ENCODE data around the gene CAMKK2. TPM values are rescaled to one million over a fixed set of nuclear protein-coding genes. Genes with fewer than 3 reads are reported as not detected.

The CAMKK2 gene
- polyA plus RNA-seq, 1 donor from 2014 or later, result 29.2 TPM

DNA sequence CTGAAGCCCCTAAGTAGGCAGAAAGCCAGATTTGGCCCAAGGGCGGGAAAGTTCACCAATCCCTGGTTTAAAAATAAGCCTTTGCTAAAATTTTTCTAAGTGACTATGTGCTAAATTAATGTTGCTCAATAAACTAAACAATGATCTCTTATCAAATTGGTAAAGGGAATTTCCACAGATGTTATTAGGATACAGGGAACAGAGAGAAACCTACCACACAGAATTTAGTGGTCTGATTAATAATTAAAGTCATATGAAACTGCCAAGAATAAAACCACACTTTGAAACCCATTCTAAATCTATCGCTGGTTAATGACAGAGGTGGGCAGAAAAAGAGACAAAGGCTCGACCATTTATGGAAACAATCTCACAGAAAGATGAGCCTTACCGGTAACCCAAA lies 33.7 kb upstream of the CAMKK2 start:
- Histone ChIP-seq H3K4me2 (ENCODE audit: low read length) (no peak overlapping the region), H2AFZ (ENCODE audit: low read depth, low read length) (no peak overlapping the region), H3K4me3 (ENCODE audit: low read length) (no peak overlapping the region), H3K36me3 (ENCODE audit: insufficient read depth, low read length) (peaks cover 4% of the 10 kb centered on the region), H3K27me3 (ENCODE audit: insufficient read depth, low read depth, low read length) (no peaks in the 10 kb centered on the region), H3K27ac (ENCODE audit: low read length) (peak overlapping the region; percentile 64), H3K9ac (ENCODE audit: low read length) (peak overlapping the region; percentile 10), H3F3A (ENCODE audit: insufficient read depth, low read length, poor library complexity, severe bottlenecking) (no peaks in the 10 kb centered on the region), H3K9me2 (ENCODE audit: insufficient read depth, low read length) (no peaks in the 10 kb centered on the region), H3K79me2 (replicated peaks; ENCODE audit: insufficient read depth, low read length) (no peaks in the 10 kb centered on the region), H3K9me3 (ENCODE audit: low read length) (no peaks in the 10 kb centered on the region), H4K20me1 (ENCODE audit: insufficient read depth) (no peaks in the 10 kb centered on the region)
- TF ChIP-seq RAD21 (conservative IDR thresholded peaks at IDR 0.05) (no peak), TAF1 (IDR thresholded peaks at IDR 0.05; ENCODE audit: low read depth) (no peak), EZH2 (IDR thresholded peaks at IDR 0.05; ENCODE audit: borderline replicate concordance, insufficient read depth, low read length, poor library complexity, severe bottlenecking) (no peak), POLR2AphosphoS5 (IDR thresholded peaks at IDR 0.05) (no peak), EP300 (conservative IDR thresholded peaks at IDR 0.05; ENCODE audit: poor library complexity, severe bottlenecking) (no peak), SMC3 (conservative IDR thresholded peaks at IDR 0.05; ENCODE audit: poor library complexity) (no peak), MXI1 (conservative IDR thresholded peaks at IDR 0.05; ENCODE audit: poor library complexity, severe bottlenecking) (no peak)
- TF ChIP-seq, protein P1, sequence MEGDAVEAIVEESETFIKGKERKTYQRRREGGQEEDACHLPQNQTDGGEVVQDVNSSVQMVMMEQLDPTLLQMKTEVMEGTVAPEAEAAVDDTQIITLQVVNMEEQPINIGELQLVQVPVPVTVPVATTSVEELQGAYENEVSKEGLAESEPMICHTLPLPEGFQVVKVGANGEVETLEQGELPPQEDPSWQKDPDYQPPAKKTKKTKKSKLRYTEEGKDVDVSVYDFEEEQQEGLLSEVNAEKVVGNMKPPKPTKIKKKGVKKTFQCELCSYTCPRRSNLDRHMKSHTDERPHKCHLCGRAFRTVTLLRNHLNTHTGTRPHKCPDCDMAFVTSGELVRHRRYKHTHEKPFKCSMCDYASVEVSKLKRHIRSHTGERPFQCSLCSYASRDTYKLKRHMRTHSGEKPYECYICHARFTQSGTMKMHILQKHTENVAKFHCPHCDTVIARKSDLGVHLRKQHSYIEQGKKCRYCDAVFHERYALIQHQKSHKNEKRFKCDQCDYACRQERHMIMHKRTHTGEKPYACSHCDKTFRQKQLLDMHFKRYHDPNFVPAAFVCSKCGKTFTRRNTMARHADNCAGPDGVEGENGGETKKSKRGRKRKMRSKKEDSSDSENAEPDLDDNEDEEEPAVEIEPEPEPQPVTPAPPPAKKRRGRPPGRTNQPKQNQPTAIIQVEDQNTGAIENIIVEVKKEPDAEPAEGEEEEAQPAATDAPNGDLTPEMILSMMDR (IDR thresholded peaks at IDR 0.05; ENCODE audit: poor library complexity, severe bottlenecking), result no peak
- TF ChIP-seq, protein P2, sequence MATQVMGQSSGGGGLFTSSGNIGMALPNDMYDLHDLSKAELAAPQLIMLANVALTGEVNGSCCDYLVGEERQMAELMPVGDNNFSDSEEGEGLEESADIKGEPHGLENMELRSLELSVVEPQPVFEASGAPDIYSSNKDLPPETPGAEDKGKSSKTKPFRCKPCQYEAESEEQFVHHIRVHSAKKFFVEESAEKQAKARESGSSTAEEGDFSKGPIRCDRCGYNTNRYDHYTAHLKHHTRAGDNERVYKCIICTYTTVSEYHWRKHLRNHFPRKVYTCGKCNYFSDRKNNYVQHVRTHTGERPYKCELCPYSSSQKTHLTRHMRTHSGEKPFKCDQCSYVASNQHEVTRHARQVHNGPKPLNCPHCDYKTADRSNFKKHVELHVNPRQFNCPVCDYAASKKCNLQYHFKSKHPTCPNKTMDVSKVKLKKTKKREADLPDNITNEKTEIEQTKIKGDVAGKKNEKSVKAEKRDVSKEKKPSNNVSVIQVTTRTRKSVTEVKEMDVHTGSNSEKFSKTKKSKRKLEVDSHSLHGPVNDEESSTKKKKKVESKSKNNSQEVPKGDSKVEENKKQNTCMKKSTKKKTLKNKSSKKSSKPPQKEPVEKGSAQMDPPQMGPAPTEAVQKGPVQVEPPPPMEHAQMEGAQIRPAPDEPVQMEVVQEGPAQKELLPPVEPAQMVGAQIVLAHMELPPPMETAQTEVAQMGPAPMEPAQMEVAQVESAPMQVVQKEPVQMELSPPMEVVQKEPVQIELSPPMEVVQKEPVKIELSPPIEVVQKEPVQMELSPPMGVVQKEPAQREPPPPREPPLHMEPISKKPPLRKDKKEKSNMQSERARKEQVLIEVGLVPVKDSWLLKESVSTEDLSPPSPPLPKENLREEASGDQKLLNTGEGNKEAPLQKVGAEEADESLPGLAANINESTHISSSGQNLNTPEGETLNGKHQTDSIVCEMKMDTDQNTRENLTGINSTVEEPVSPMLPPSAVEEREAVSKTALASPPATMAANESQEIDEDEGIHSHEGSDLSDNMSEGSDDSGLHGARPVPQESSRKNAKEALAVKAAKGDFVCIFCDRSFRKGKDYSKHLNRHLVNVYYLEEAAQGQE (IDR thresholded peaks at IDR 0.05; ENCODE audit: borderline replicate concordance), result no peak

DNA sequence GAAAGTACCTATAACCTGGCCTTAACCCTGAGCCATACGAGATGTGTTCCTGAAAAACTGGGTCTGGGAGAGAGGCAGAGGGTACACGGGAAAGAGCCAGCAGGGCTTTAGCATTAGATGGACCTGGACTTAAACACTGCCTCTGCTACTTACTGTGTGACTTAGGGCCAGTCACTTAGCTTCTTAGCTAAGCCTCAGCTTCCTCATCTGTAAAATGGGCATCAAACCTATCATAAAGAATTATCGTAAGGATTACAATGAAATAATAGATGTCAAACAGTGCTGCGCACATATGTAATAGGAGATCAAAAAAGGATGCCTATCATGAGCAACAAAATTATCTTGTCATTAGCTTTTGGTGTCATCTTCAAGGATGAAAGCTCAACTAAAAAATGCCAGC lies 32.1 kb upstream of the CAMKK2 start:
- TF ChIP-seq, protein P2 (IDR thresholded peaks at IDR 0.05; ENCODE audit: borderline replicate concordance), result no peak
- TF ChIP-seq SMC3 (conservative IDR thresholded peaks at IDR 0.05; ENCODE audit: poor library complexity), result no peak
- no peak for TF ChIP-seq EP300 (conservative IDR thresholded peaks at IDR 0.05; ENCODE audit: poor library complexity, severe bottlenecking)
- TF ChIP-seq, protein P1 (IDR thresholded peaks at IDR 0.05; ENCODE audit: poor library complexity, severe bottlenecking), result no peak
- no peak for TF ChIP-seq RAD21 (conservative IDR thresholded peaks at IDR 0.05)
- TF ChIP-seq EZH2 (IDR thresholded peaks at IDR 0.05; ENCODE audit: borderline replicate concordance, insufficient read depth, low read length, poor library complexity, severe bottlenecking), result no peak
- no peak for TF ChIP-seq POLR2AphosphoS5 (IDR thresholded peaks at IDR 0.05)
- peaks cover 4% of the 10 kb centered on the region for H3K36me3 ChIP-seq (ENCODE audit: insufficient read depth, low read length)

More for the DNA sequence above, 32.1 kb upstream of the CAMKK2 start:
- no peaks in the 10 kb centered on the region for H4K20me1 ChIP-seq (ENCODE audit: insufficient read depth)
- no peak overlapping the region for H3K4me2 ChIP-seq (ENCODE audit: low read length)
- no peaks in the 10 kb centered on the region for H3K9me2 ChIP-seq (ENCODE audit: insufficient read depth, low read length)
- no peaks in the 10 kb centered on the region for H3K79me2 ChIP-seq (replicated peaks; ENCODE audit: insufficient read depth, low read length)
- H3K27ac ChIP-seq (ENCODE audit: low read length), result no peak overlapping the region
- no peak overlapping the region for H3K9ac ChIP-seq (ENCODE audit: low read length)
- H3K27me3 ChIP-seq (ENCODE audit: insufficient read depth, low read depth, low read length), result no peaks in the 10 kb centered on the region
- H3F3A ChIP-seq (ENCODE audit: insufficient read depth, low read length, poor library complexity, severe bottlenecking), result no peaks in the 10 kb centered on the region
- H2AFZ ChIP-seq (ENCODE audit: low read depth, low read length), result no peak overlapping the region
- H3K9me3 ChIP-seq (ENCODE audit: low read length), result no peaks in the 10 kb centered on the region
- H3K4me3 ChIP-seq (ENCODE audit: low read length), result no peak overlapping the region
